ENCODE measurements around the gene KIRREL3.
A peak's percentile ranks its signal among the peaks of the same experiment; 100 is the strongest.

Gene KIRREL3

DNA sequence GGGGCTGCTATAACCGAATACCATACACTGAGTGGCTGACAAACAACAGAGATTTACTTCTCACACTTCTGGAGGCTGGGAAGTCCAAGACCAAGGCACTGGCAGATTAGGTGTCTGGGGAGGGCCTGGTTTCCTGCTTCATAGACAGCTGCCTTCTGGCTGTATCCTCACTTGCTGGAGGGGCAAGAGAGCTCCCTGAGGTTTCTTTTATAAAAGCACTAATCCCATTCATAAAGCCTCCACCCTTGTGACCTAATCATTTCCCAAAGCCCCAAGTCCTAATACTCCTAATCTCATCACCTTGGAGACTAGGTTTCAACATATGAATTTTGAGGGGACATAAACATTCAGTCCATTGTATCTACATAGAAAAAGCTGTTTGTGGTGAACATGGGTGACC lies 131.8 kb downstream of the KIRREL3 start:
- TF ChIP-seq, protein P1, sequence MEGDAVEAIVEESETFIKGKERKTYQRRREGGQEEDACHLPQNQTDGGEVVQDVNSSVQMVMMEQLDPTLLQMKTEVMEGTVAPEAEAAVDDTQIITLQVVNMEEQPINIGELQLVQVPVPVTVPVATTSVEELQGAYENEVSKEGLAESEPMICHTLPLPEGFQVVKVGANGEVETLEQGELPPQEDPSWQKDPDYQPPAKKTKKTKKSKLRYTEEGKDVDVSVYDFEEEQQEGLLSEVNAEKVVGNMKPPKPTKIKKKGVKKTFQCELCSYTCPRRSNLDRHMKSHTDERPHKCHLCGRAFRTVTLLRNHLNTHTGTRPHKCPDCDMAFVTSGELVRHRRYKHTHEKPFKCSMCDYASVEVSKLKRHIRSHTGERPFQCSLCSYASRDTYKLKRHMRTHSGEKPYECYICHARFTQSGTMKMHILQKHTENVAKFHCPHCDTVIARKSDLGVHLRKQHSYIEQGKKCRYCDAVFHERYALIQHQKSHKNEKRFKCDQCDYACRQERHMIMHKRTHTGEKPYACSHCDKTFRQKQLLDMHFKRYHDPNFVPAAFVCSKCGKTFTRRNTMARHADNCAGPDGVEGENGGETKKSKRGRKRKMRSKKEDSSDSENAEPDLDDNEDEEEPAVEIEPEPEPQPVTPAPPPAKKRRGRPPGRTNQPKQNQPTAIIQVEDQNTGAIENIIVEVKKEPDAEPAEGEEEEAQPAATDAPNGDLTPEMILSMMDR (conservative IDR thresholded peaks at IDR 0.05; ENCODE audit: low read depth, low read length): no peak

GRCh38 chr11:126864934-126865333 lies 135.6 kb downstream of the KIRREL3 start:
- TF ChIP-seq, protein P1 (conservative IDR thresholded peaks at IDR 0.05; ENCODE audit: low read depth, low read length): no peak
- no peak for DNase-seq (ENCODE audit: low read depth)
- H3K4me3 ChIP-seq (ENCODE audit: low read length): no peak overlapping the region

More for the DNA sequence above, 131.8 kb downstream of the KIRREL3 start:
- no peak overlapping the region for H3K4me3 ChIP-seq (ENCODE audit: low read length)
- peak; percentile 4 for DNase-seq (ENCODE audit: low read depth)

- TF ChIP-seq, protein P1 (conservative IDR thresholded peaks at IDR 0.05; ENCODE audit: low read depth, low read length): no peak
- no peak for DNase-seq (ENCODE audit: low read depth)
- no peak overlapping the region for H3K4me3 ChIP-seq (ENCODE audit: low read length)
Observed at GRCh38 chr11:126863294-126863997, 137.1 kb downstream of the KIRREL3 start.

- H3K4me3 ChIP-seq (ENCODE audit: low read length): no peak overlapping the region
- no peak for DNase-seq (ENCODE audit: low read depth)
- TF ChIP-seq, protein P1 (conservative IDR thresholded peaks at IDR 0.05; ENCODE audit: low read depth, low read length): no peak
Observed at GRCh38 chr11:126862664-126863243, 137.8 kb downstream of the KIRREL3 start.

DNA sequence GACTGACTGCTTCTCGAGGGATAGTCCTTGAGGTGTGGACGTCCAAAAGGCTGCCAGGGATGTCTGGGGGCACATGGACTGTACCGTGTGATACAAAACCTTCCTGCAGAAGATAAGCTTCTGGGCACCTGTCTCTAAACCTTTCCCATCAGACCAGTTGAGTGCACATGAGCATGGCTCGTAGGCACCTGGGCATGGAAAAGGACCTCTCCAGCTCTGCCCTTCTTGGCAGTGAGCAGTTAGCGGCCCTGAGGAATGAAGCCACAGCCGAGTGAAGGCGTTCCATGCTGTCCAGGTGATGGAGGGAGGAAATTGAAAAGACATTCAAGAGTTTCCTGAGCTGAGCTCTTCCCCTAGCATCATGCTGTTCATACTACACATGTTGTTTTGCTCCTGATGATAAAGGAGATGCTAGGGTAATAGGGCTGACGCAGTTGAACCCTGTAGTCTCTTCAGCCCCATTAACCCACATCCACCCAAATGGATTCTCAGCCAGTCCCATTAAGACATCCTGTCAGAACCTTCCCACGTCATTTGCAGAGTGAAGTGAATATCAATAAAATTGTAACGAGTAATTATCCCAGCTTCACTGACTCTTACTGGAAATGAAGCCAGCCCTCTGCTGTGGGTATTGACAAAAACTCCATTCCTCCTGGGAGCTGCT lies 138.6 kb downstream of the KIRREL3 start:
- H3K4me3 ChIP-seq (ENCODE audit: low read length): no peak overlapping the region
- DNase-seq (ENCODE audit: low read depth): no peak
- TF ChIP-seq, protein P1 (conservative IDR thresholded peaks at IDR 0.05; ENCODE audit: low read depth, low read length): no peak

DNA sequence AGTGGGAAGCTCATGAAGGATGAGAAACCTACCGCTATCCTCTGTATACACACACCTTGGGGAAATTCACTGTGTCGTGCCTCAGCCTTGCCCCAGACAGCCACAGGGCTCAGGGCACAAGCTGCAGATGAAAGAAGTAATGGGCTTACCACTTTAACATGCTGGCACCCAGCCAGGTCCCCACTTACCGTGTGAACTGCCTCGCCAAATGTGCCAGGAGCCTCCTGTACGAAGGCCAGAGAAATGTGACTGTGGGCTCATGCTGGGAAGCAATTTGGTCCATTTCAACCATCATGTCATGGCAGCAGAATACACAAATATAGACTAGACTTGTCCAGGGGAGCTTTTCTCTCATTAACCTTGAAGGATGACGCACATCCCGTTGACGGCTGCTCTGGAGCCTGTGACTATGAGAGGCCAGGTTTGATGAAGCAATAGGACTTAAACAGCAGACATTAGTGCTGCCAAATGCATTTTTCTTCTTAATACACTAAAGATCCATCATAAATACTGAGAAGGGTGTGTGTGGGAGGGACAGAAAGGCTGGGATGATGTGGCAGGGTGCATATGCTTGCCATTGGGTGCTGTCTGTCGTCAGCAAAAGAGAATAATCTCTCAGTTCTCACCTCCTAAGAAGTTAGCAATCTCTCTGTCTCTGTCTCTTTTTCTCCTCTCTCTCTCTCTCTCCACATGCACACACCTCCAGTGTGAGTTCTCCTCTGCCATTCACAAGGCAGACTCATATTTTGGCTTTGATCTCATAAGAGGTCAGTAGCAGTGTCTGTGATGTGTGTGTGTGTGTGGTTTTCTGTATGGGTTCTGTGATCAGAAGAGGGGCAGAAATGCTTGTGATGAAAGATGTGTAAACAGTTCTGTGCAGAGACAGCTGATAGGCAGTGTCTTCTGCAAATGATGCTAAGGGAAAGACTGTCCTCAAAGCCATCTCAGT lies 142.4 kb downstream of the KIRREL3 start:
- no peak overlapping the region for H3K4me3 ChIP-seq (ENCODE audit: low read length)
- TF ChIP-seq, protein P1 (conservative IDR thresholded peaks at IDR 0.05; ENCODE audit: low read depth, low read length): no peak
- peak; percentile 9 for DNase-seq (ENCODE audit: low read depth)
